Measurements from ENCODE around the gene SLC7A6. TPM values are rescaled to one million over a fixed set of nuclear protein-coding genes. Genes with fewer than 3 reads are reported as not detected.
A peak's percentile ranks its signal among the peaks of the same experiment; 100 is the strongest.

Gene SLC7A6
- total and polyA plus RNA-seq, 2 of the 13 experiments (the other 11 are each of a cell fraction or from before 2014, with no cell fraction given) = 35.8 to 70.8 TPM

- TF ChIP-seq MXD4 (CRISPR knock-in tag; IDR thresholded peaks at IDR 0.05) (no peak), BORCS8-MEF2B (CRISPR knock-in tag; IDR thresholded peaks at IDR 0.05) (no peak), MTA1 (CRISPR knock-in tag; IDR thresholded peaks at IDR 0.05; ENCODE audit: borderline replicate concordance) (peak; percentile 94; the same call in 1 of the 2 replicates), RBFOX2 (IDR thresholded peaks at IDR 0.05; ENCODE audit: low read depth, low read length) (no peak), PAF1 (CRISPR knock-in tag; IDR thresholded peaks at IDR 0.05) (no peak; the same call in 1 of the 2 replicates), ZNF234 (CRISPR knock-in tag; conservative IDR thresholded peaks at IDR 0.05) (no peak), SRSF9 (IDR thresholded peaks at IDR 0.05; ENCODE audit: borderline replicate concordance, insufficient read depth, low read depth, low read length, poor library complexity, severe bottlenecking) (no peak), ZNF670 (CRISPR knock-in tag; IDR thresholded peaks at IDR 0.05; ENCODE audit: borderline replicate concordance) (no peak), TP53 (CRISPR knock-in tag; conservative IDR thresholded peaks at IDR 0.05) (no peak), SKI (IDR thresholded peaks at IDR 0.05; ENCODE audit: partially characterized antibody) (peak; percentile 99), ZSCAN12 (CRISPR knock-in tag; IDR thresholded peaks at IDR 0.05) (no peak), ATF2 (CRISPR knock-in tag; IDR thresholded peaks at IDR 0.05) (peak; percentile 51; the same call in 1 of the 2 replicates), KLF16 (CRISPR knock-in tag; IDR thresholded peaks at IDR 0.05) (peak in 1 of 2 experiments; percentile 76; a peak in 2 of 4 replicates), RXRB (CRISPR knock-in tag; IDR thresholded peaks at IDR 0.05; ENCODE audit: borderline replicate concordance) (peak; percentile 96), PATZ1 (CRISPR knock-in tag; IDR thresholded peaks at IDR 0.05) (peak; percentile 98), KDM6A (CRISPR knock-in tag; IDR thresholded peaks at IDR 0.05; ENCODE audit: low read depth) (peak; percentile 88), SP2 (CRISPR knock-in tag; IDR thresholded peaks at IDR 0.05) (peak; percentile 31; the same call in 1 of the 2 replicates), ZNF33B (CRISPR knock-in tag; IDR thresholded peaks at IDR 0.05) (no peak), MAF1 (CRISPR knock-in tag; IDR thresholded peaks at IDR 0.05; ENCODE audit: borderline replicate concordance) (no peak), SMAD1 (CRISPR knock-in tag; IDR thresholded peaks at IDR 0.05; ENCODE audit: borderline replicate concordance, low read depth) (no peak)
- TF ChIP-seq, protein P1, sequence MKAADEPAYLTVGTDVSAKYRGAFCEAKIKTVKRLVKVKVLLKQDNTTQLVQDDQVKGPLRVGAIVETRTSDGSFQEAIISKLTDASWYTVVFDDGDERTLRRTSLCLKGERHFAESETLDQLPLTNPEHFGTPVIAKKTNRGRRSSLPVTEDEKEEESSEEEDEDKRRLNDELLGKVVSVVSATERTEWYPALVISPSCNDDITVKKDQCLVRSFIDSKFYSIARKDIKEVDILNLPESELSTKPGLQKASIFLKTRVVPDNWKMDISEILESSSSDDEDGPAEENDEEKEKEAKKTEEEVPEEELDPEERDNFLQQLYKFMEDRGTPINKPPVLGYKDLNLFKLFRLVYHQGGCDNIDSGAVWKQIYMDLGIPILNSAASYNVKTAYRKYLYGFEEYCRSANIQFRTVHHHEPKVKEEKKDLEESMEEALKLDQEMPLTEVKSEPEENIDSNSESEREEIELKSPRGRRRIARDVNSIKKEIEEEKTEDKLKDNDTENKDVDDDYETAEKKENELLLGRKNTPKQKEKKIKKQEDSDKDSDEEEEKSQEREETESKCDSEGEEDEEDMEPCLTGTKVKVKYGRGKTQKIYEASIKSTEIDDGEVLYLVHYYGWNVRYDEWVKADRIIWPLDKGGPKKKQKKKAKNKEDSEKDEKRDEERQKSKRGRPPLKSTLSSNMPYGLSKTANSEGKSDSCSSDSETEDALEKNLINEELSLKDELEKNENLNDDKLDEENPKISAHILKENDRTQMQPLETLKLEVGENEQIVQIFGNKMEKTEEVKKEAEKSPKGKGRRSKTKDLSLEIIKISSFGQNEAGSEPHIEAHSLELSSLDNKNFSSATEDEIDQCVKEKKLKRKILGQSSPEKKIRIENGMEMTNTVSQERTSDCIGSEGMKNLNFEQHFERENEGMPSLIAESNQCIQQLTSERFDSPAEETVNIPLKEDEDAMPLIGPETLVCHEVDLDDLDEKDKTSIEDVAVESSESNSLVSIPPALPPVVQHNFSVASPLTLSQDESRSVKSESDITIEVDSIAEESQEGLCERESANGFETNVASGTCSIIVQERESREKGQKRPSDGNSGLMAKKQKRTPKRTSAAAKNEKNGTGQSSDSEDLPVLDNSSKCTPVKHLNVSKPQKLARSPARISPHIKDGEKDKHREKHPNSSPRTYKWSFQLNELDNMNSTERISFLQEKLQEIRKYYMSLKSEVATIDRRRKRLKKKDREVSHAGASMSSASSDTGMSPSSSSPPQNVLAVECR (CRISPR knock-in tag; IDR thresholded peaks at IDR 0.05; ENCODE audit: borderline replicate concordance) = peak; percentile 73
Observed at GRCh38 chr16:68234188-68235107, 29.9 kb upstream of the SLC7A6 start (continued).
